GM18511 (cell line): ENCODE data around the gene EVA1A.

ENCODE experiments used
- ATAC-seq: cut with Tn5 transposase; IDR thresholded peaks from one replicate; pipeline ENCODE4 v1.9.1; 2021; ENCODE audit warnings: mild to moderate bottlenecking, moderate library complexity; ENCODE audit not compliant: unreplicated experiment

Gene EVA1A

GRCh38 chr2:75564026-75564688 is 3.4 kb upstream of the EVA1A start:
- no peak for ATAC-seq

GRCh38 chr2:75563591-75563990 is 2.9 kb upstream of the EVA1A start:
- ATAC-seq = no peak

- ATAC-seq = no peak
Observed at GRCh38 chr2:75562513-75562864, 1.8 kb upstream of the EVA1A start.

DNA sequence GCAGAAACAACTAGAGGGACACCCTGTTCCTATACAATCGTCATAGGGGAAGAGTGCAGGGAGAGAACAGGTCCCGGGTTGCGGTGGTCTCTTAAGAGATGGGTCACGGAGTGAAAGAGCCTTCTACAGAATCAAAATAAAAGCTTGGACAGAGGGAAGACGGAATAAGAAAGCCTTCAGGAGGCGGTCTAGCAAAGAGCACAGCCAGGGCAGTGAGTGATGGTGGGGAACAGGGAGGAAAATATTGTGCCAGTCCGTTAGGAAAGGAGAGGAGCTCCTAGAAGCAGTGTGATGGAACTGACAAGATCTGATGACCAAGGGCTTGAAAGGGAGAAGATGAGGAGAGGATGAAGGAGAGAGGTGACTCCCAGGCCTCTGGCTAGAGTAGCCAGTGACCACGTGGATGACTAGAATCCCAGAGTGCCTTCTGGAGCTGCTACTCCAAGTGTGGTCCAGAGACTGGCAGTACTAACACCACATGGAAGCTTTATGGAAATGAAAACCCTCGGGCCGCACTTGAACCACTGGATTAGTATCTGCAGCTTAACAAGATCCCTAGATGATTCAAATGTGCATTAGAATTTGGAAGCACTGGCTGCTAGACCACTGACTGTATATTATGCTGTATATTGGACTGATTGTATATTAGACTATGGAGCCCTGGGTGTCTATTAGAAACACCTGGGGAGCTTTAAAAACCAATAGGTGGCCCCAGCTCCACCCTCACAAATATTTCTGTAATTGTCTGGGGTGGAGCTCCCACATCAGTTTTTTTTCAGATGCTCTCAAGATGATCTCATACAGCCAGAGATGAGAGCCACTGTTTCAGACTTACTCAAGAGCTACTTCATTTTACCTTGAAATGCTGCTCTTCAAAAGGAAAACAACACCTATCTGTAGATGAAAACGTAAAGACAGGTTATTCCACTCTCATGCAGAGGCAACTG is 1.1 kb upstream of the EVA1A start:
- ATAC-seq = no peak

DNA sequence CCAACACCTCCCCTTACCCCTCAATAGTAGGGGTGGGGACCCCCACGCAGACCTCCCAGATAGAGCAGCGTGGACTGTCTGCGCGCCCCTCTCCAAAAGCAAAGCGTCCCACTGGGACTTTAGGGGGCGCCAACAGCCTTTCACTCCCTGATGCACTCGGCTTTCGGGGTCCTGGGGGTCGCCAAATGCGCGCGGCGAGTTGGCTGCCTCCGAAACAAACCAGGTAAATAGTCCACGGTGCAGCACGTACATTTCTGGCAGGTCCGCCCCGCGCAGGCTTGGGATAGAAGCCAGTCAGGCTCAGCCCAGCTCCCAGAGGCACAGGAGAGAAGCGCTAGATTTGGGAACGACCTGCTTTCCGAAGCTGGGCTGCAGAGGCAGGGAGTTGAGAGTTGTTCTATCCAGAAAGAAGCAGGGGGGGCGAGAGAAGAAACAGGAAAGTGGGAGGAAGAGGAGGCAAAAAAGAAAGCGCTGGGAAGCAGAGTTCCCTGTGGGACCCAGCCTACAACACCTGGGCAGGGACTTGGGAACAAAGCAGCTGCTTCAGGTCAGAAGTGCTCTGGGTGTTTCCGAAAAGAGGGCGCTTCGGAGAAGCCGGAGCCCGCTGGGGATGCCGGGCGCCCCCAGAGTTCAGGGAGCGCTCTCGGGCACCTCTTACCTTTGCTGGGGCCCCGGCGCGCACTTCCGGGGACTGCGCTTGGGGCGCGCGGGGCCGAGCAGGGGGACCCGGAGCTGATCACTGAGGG is 544 bp downstream of the EVA1A start:
- ATAC-seq = peak; percentile 75

GRCh38 chr2:75559680-75560021 is 1.1 kb downstream of the EVA1A start:
- ATAC-seq = no peak

GRCh38 chr2:75558786-75559679 is 1.7 kb downstream of the EVA1A start:
- no peak for ATAC-seq

DNA sequence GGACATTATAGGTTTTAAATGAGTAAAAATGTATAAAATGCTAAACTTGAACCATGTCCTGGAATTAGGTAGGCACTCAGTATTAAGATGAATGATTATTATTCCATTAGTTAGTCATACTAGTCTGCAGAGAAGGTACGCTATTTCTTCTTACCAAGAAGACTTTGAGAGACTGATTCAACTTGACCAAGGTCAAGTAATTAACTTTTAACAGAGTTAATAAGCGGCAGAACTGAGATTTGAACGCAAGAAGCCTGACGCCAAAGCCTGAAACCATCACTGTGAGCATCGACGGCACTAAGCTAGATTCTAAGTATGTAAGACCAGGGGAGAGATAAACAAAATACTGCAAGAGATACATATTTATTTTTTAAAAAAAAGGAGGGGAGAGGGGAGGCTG is 2.6 kb downstream of the EVA1A start:
- ATAC-seq = no peak

GRCh38 chr2:75557474-75558133 is 3.1 kb downstream of the EVA1A start:
- ATAC-seq = no peak

GRCh38 chr2:75556679-75557366 is 3.9 kb downstream of the EVA1A start:
- ATAC-seq = no peak

DNA sequence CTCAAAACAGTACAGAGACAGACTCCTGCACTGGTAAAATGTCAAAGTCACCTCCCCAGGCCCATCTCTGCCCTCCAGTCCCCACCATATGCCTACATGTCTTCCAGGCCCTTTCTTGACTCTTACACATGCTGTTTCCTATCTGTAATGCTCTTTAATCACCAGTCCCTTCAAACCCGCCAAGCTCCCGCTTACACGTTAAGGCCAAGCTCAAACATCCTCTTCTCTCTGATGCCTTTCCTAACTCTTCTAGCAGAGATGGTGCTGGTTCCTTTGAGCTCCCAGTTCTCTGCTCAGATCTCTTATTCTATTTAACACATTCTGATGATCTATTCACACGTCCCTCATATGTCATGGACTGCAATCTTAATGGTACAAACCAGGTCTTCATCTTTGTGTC is 5.0 kb downstream of the EVA1A start:
- ATAC-seq = no peak

- ATAC-seq = no peak
Observed at GRCh38 chr2:75553935-75554531, 6.7 kb downstream of the EVA1A start.

GRCh38 chr2:75552222-75552621 is 8.5 kb downstream of the EVA1A start:
- no peak for ATAC-seq

GRCh38 chr2:75551434-75551833 is 9.3 kb downstream of the EVA1A start:
- no peak for ATAC-seq

DNA sequence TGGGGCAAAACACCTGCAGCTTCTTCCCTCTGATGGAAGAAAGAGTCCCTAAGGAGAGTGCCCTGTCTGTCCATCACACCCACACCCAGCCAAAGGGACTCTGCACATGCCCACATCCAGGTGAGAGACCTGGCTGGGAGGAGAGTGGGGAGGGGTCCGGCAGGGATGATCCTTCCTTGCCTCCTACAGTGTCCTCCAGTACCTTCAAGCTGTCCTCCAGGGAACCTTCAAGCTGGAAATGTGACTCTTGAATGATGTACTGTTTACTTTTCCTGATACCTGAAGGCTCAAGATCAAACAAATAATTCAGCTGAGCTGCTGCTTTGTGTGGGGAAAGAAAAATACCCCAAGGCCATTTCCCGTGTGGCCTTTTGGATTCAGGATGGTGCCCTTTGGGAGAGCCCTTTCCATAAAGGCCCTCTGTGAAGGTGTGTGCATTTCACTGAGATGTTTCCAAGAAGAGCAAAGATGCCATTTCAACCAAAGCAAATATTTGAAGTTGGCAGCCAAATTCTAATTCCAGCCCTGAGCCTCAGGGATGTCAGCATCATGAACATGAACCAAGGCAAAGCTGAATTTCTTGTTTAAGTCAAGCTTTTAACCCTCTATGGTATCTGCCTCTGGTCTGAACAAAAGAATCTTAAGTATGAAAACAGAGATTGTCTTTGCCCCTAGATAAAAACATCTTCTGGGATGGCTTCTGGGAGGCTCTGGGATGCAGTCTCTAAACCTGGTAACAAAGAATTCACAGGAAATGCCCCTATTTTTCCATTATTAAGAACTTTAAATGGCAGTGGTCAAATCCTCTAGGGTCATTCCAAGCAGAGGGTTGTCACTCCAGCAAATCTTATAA is 11.1 kb downstream of the EVA1A start:
- no peak for ATAC-seq

DNA sequence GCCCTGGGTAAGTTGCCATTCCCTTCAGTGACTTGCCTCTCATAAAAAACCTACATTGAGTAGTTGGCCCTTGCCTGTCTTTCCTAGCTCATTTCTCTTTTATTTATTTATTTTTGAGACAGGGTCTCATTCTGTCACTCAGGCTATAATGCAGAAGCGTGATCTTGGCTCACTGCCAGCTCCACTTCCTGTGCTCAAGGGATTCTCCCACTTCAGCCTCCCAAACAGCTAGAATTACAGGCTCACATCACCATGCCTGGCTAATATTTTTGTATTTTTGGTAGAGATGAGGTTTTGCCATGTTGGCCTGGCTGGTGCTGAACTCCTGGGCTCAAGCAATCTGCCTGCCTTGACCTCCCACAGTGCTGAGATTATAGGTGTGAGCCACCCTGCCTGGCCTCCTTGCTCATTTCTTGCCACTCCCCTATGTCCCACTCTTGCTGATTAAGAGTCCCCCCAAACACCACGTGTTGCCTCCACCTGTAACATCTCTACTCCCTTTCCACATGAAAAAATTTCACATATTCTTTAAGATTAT is 12.6 kb downstream of the EVA1A start:
- no peak for ATAC-seq

- ATAC-seq = no peak
Observed at GRCh38 chr2:75547345-75548035, 13.2 kb downstream of the EVA1A start.
